HL-60/S4 treated with phorbol 12-myristate 13-acetate at 8.2 ng/mL for 4 days and 3 days (cell line): Measurements from ENCODE around the gene MCRIP2.

Experiments
- in situ Hi-C: fragments of 300-500 bp; cut with MboI; formaldehyde crosslinking; loops from 2 replicates; pipeline ENCODE4 v1.15.0; 2022; ENCODE audit warnings: low sequenced_read_pairs

Gene MCRIP2

DNA sequence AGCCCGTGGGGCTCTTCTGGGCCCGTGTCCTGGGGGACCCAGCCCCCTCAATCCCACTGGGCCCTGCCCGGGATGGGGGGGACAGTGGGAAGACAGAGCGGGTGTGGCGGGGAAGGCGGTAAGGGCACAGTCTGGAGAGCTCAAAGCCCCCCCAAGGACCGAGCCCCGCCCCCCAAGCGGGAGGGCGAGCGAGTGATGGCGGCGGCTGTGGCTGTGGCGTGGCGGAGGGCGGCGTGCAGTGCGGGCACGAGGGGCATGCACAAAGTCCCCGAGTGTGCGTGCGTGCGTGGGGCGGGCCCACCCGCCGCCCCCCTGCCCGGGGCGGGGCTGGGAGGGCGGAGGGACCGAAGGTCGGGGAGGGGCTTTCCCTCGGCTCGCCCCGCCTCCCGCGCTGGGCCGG, 52.1 kb downstream of the MCRIP2 start:
- in situ Hi-C loops, result no loop called here

DNA sequence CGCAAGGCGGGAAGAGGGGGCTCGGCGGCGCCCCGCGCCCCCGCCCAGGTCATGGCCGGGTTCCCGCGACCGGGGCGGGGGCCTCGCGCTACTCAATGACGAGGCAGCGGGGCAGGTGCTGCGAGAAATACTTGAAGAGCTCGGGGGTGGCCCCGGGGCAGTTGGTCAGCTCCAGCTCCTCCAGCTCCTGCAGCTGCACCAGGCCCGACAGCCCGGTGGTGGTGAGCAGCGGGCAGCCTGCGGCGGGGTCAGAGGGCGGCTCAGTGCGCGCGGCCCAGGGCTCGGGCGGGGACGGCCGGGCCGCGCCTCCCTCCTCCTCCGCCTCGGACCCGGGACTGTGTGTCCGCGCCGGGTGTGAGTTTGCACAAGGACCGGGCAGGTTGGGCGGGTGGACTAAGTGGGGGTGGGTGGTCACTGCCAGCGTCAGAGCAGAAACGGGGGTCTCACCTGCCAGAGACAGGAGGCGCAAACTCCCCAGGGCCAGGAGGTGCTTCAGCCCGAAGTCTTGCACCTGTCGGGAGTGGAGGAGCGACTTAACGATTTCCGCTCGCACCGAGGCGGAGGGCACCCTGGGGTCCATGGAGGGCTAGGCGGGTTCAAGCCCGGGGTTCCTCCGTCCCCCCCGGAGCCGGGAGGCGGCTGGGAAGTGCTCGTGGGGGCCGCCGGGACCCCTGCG, 52.7 kb downstream of the MCRIP2 start:
- in situ Hi-C loops, result no loop called here

DNA sequence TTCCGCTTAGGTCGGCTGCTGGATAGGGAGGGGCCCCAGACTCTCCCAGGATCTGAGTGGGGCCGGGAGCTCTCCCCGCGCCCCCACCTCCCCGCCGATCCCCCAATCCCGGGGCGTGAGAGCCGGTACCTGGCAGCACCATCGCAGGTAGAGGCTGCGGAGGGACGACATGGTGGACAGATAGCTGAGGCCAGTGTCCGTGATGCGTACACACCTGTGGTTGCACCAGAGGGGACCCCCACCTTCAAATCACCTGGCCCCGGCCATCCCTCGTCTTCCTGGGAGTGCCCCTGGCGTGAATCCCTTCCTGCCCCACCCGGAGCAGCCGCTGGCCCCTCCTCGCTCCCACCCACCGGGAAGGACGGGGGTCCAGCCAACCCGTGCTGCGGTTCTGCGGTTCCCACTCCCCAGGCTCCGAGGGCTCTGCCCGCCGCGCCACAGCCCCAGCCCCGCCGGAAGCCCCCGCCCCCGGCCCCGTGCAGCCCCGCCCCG, 53.3 kb downstream of the MCRIP2 start:
- in situ Hi-C loops, result no loop called here

DNA sequence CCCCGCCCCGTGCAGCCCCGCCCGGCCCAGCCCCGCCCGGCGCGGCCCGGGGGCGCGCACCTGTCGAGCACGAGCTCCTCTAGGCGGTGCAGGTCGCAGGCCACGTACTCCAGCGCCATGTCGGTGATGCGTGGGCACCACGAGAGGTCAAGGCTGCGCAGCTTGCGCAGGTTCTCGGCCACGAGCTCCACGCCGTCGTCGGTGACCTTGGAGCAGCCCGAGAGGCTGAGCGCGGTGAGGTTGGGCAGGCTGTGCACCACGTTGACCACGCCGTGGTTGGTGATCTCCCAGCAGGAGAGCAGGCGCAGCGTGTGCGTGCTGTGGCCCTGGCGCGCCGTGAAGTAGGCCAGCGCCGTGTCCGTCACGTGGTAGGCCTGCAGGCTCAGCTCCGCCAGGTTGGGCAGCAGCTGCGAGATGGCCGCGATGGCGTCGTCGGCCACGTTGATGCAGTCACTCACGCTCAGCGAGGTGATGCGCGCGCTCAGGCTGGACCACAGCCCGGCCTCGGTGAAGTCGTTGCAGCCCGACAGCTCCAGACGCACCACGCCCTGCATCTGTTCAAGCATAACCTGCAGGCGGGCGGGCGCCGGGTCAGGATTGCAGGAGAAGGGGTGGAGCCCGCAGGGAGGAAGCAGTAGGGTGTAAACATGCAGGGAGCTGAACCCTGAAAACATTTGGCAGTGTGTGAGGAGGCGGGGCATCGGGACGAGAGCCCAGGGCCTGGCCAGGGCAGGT, 53.9 kb downstream of the MCRIP2 start:
- in situ Hi-C loops, result no loop called here
